ENCODE results near the gene KCNAB1.

Gene KCNAB1

DNA sequence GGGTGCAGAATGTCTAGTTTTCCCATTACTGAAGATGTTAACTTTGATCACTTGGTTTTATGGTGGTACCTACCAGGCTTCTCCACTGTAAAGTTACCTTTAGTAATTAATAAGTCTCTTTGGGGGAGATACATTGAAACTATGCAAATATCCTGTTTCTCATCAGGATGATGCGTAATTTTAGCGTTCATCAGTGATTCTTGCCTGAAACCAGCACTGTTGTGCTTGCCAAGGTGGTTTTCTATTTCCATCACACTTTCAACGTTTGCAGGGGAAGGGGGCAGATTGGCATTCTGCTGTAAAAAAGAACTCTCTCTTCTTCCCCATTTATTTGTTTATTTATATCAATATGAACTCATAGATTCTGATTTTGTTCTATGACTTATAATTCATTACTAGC, 373.5 kb downstream of the KCNAB1 start:
- Histone ChIP-seq H3K27ac (ENCODE audit: low read depth, low read length) (no peak overlapping the region), H3F3A (ENCODE audit: insufficient read depth) (no peaks in the 10 kb centered on the region), H3K4me3 (ENCODE audit: insufficient read depth, low read length, poor library complexity, severe bottlenecking) (no peak overlapping the region), H3K9ac (ENCODE audit: low read length) (no peak overlapping the region), H3K4me2 (ENCODE audit: low read depth, low read length, poor library complexity, severe bottlenecking) (no peak overlapping the region), H3K9me2 (replicated peaks; ENCODE audit: insufficient read depth, low read length) (no peaks in the 10 kb centered on the region), H3K9me3 (ENCODE audit: insufficient read depth, low read length) (peaks cover 13% of the 10 kb centered on the region; the same call in 1 of the 2 replicates), H4K20me1 (ENCODE audit: low read depth, low read length) (no peaks in the 10 kb centered on the region), H3K27me3 (ENCODE audit: low read length) (no peaks in the 10 kb centered on the region), H2AFZ (ENCODE audit: low read depth, low read length, severe bottlenecking) (no peak overlapping the region), H3K79me2 (ENCODE audit: insufficient read depth, low read length) (no peaks in the 10 kb centered on the region), H3K36me3 (ENCODE audit: low read length) (no peaks in the 10 kb centered on the region)
- TF ChIP-seq, protein P1, sequence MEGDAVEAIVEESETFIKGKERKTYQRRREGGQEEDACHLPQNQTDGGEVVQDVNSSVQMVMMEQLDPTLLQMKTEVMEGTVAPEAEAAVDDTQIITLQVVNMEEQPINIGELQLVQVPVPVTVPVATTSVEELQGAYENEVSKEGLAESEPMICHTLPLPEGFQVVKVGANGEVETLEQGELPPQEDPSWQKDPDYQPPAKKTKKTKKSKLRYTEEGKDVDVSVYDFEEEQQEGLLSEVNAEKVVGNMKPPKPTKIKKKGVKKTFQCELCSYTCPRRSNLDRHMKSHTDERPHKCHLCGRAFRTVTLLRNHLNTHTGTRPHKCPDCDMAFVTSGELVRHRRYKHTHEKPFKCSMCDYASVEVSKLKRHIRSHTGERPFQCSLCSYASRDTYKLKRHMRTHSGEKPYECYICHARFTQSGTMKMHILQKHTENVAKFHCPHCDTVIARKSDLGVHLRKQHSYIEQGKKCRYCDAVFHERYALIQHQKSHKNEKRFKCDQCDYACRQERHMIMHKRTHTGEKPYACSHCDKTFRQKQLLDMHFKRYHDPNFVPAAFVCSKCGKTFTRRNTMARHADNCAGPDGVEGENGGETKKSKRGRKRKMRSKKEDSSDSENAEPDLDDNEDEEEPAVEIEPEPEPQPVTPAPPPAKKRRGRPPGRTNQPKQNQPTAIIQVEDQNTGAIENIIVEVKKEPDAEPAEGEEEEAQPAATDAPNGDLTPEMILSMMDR (IDR thresholded peaks at IDR 0.05; ENCODE audit: insufficient read depth, low read length, poor library complexity, severe bottlenecking) = no peak
- TF ChIP-seq EZH2phosphoT487 (conservative IDR thresholded peaks at IDR 0.05; ENCODE audit: low read length) = no peak

- Histone ChIP-seq H3K9me3 (ENCODE audit: insufficient read depth, low read length) (peaks cover 15% of the 10 kb centered on the region; the same call in 1 of the 2 replicates), H3K27me3 (ENCODE audit: low read length) (no peaks in the 10 kb centered on the region), H3K4me3 (ENCODE audit: insufficient read depth, low read length, poor library complexity, severe bottlenecking) (no peak overlapping the region), H3K4me2 (ENCODE audit: low read depth, low read length, poor library complexity, severe bottlenecking) (no peak overlapping the region), H4K20me1 (ENCODE audit: low read depth, low read length) (no peaks in the 10 kb centered on the region), H3K27ac (ENCODE audit: low read depth, low read length) (no peak overlapping the region), H3K79me2 (ENCODE audit: insufficient read depth, low read length) (no peaks in the 10 kb centered on the region), H2AFZ (ENCODE audit: low read depth, low read length, severe bottlenecking) (no peak overlapping the region), H3K36me3 (ENCODE audit: low read length) (no peaks in the 10 kb centered on the region), H3K9ac (ENCODE audit: low read length) (no peak overlapping the region), H3K9me2 (replicated peaks; ENCODE audit: insufficient read depth, low read length) (no peaks in the 10 kb centered on the region), H3F3A (ENCODE audit: insufficient read depth) (no peaks in the 10 kb centered on the region)
- no peak for TF ChIP-seq EZH2phosphoT487 (conservative IDR thresholded peaks at IDR 0.05; ENCODE audit: low read length)
- TF ChIP-seq, protein P1 (IDR thresholded peaks at IDR 0.05; ENCODE audit: insufficient read depth, low read length, poor library complexity, severe bottlenecking) = no peak
Measured at GRCh38 chr3:156495816-156496215, 375.4 kb downstream of the KCNAB1 start.

- no peak overlapping the region for H3K4me3 ChIP-seq (ENCODE audit: insufficient read depth, low read length, poor library complexity, severe bottlenecking)
- no peak overlapping the region for H3K4me2 ChIP-seq (ENCODE audit: low read depth, low read length, poor library complexity, severe bottlenecking)
- H2AFZ ChIP-seq (ENCODE audit: low read depth, low read length, severe bottlenecking) = no peak overlapping the region
- no peak overlapping the region for H3K9ac ChIP-seq (ENCODE audit: low read length)
- TF ChIP-seq EZH2phosphoT487 (conservative IDR thresholded peaks at IDR 0.05; ENCODE audit: low read length) = no peak
- TF ChIP-seq, protein P1 (IDR thresholded peaks at IDR 0.05; ENCODE audit: insufficient read depth, low read length, poor library complexity, severe bottlenecking) = no peak
- H3K9me3 ChIP-seq (ENCODE audit: insufficient read depth, low read length) = peaks cover 15% of the 10 kb centered on the region; the same call in 1 of the 2 replicates
- no peaks in the 10 kb centered on the region for H4K20me1 ChIP-seq (ENCODE audit: low read depth, low read length)
- H3K9me2 ChIP-seq (replicated peaks; ENCODE audit: insufficient read depth, low read length) = no peaks in the 10 kb centered on the region
- H3K79me2 ChIP-seq (ENCODE audit: insufficient read depth, low read length) = no peaks in the 10 kb centered on the region
- H3K36me3 ChIP-seq (ENCODE audit: low read length) = no peaks in the 10 kb centered on the region
- no peaks in the 10 kb centered on the region for H3K27me3 ChIP-seq (ENCODE audit: low read length)
- H3F3A ChIP-seq (ENCODE audit: insufficient read depth) = no peaks in the 10 kb centered on the region
- H3K27ac ChIP-seq (ENCODE audit: low read depth, low read length) = no peak overlapping the region
Measured at GRCh38 chr3:156497326-156497725, 376.9 kb downstream of the KCNAB1 start.
